ENCODE results near the gene MINAR1. TPM values are rescaled to one million over a fixed set of nuclear protein-coding genes. Genes with fewer than 3 reads are reported as not detected.

MINAR1 gene
- total RNA-seq, 1 experiment from 2014 or later, result 1.4 TPM

GRCh38 chr15:79458491-79458890 is 26.4 kb downstream of the MINAR1 start (continued):
- TF ChIP-seq SMAD3 (CRISPR knock-in tag; IDR thresholded peaks at IDR 0.05; ENCODE audit: borderline replicate concordance) (no peak), TEAD4 (CRISPR knock-in tag; IDR thresholded peaks at IDR 0.05) (no peak)
- TF ChIP-seq, protein P1, sequence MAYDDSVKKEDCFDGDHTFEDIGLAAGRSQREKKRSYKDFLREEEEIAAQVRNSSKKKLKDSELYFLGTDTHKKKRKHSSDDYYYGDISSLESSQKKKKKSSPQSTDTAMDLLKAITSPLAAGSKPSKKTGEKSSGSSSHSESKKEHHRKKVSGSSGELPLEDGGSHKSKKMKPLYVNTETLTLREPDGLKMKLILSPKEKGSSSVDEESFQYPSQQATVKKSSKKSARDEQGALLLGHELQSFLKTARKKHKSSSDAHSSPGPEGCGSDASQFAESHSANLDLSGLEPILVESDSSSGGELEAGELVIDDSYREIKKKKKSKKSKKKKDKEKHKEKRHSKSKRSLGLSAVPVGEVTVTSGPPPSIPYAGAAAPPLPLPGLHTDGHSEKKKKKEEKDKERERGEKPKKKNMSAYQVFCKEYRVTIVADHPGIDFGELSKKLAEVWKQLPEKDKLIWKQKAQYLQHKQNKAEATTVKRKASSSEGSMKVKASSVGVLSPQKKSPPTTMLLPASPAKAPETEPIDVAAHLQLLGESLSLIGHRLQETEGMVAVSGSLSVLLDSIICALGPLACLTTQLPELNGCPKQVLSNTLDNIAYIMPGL (CRISPR knock-in tag; IDR thresholded peaks at IDR 0.05), result no peak

- Mint-ChIP-seq H3K4me1 (no peaks in the 10 kb centered on the region), H3K4me3 (no peak overlapping the region), H3K27me3 (ENCODE audit: low read depth) (no peaks in the 10 kb centered on the region), H3K36me3 (no peaks in the 10 kb centered on the region), H3K9me3 (no peaks in the 10 kb centered on the region), H3K27ac (no peak overlapping the region)
- TF ChIP-seq PRDM15 (CRISPR knock-in tag; IDR thresholded peaks at IDR 0.05), result no peak
- no peak for TF ChIP-seq OVOL2 (CRISPR knock-in tag; IDR thresholded peaks at IDR 0.05; ENCODE audit: borderline replicate concordance)
- POLR2A ChIA-PET, result no interaction called here
- ATAC-seq (no peak), DNase-seq (ENCODE audit: low spot score) (no peak)
- CTCF ChIA-PET, result interaction anchor here (1.0 kb wide), 1 partner anchor 79 kb away, joined by 3 read pairs; no protein-coding TSS in a partner anchor
These were observed 27.5 kb downstream of the MINAR1 start for GRCh38 chr15:79459666-79460065.

- DNase-seq (ENCODE audit: low spot score) (no peak), ATAC-seq (peak; percentile 41)
- CTCF ChIA-PET, result interaction anchor here (1.2 to 2.5 kb wide), 4 partner anchors 18 to 133 kb away, joined by 3 to 8 read pairs (median 4); no protein-coding TSS in a partner anchor
- TF ChIP-seq TCF7 (CRISPR knock-in tag; IDR thresholded peaks at IDR 0.05; ENCODE audit: low read depth), result no peak
- TF ChIP-seq, protein P2, sequence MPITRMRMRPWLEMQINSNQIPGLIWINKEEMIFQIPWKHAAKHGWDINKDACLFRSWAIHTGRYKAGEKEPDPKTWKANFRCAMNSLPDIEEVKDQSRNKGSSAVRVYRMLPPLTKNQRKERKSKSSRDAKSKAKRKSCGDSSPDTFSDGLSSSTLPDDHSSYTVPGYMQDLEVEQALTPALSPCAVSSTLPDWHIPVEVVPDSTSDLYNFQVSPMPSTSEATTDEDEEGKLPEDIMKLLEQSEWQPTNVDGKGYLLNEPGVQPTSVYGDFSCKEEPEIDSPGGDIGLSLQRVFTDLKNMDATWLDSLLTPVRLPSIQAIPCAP (CRISPR knock-in tag; IDR thresholded peaks at IDR 0.05), result no peak
- TF ChIP-seq ZNF423 (CRISPR knock-in tag; IDR thresholded peaks at IDR 0.05), result no peak
- no peak for TF ChIP-seq ATF6 (CRISPR knock-in tag; IDR thresholded peaks at IDR 0.05)
- TF ChIP-seq OVOL2 (CRISPR knock-in tag; IDR thresholded peaks at IDR 0.05; ENCODE audit: borderline replicate concordance), result no peak
- no peak for TF ChIP-seq MLX (CRISPR knock-in tag; IDR thresholded peaks at IDR 0.05)
- no peak for TF ChIP-seq AR (CRISPR knock-in tag; IDR thresholded peaks at IDR 0.05)
- TF ChIP-seq ZNF232 (CRISPR knock-in tag; IDR thresholded peaks at IDR 0.05), result no peak
- TF ChIP-seq FOXJ3 (CRISPR knock-in tag; IDR thresholded peaks at IDR 0.05; ENCODE audit: borderline replicate concordance), result no peak
- Mint-ChIP-seq H3K9me3 (no peaks in the 10 kb centered on the region), H3K4me1 (no peaks in the 10 kb centered on the region), H3K36me3 (no peaks in the 10 kb centered on the region), H3K4me3 (no peak overlapping the region), H3K27ac (no peak overlapping the region), H3K27me3 (ENCODE audit: low read depth) (no peaks in the 10 kb centered on the region)
- POLR2A ChIA-PET, result no interaction called here
These were observed 31.1 kb downstream of the MINAR1 start for GRCh38 chr15:79463043-79463780.

Data from WTC11 (cell line).